ENCODE measurements around the gene SLC13A2.

- TF ChIP-seq YY1 (IDR thresholded peaks at IDR 0.05; ENCODE audit: insufficient read depth, insufficient read length) (no peak), ZNF274 (IDR thresholded peaks at IDR 0.05; ENCODE audit: low read depth, low read length) (no peak)
Measured at GRCh38 chr17:28471531-28472342, 1.7 kb upstream of the SLC13A2 start.
